SK-MEL-5 (cell line): ENCODE results near the gene OSGIN1. TPM values are rescaled to one million over a fixed set of nuclear protein-coding genes. Genes with fewer than 3 reads are reported as not detected.

ENCODE experiments used
- DNase-seq: peaks from one replicate; pipeline ENCODE4 v3.0.0-alpha.2; 2016; ENCODE audit warnings: low read depth, low spot score
- in situ Hi-C: cut with HindIII; loops from 2 replicates; pipeline ENCODE4 v1.10.0; 2016; ENCODE audit warnings: low sequenced_read_pairs, high pct_unique_total_duplicates, low pct_unique_long_range_greater_than_20kb
- total RNA-seq: library from RNA; depleted of rRNA; stranded (reverse); fragments of >200 nt; shearing (Covaris generic); gene quantifications from 2 replicates; pipeline ENCODE4 v1.2.3, GENCODE V29; 2014; rRNA removed

OSGIN1 gene
- total RNA-seq, 1 experiment from 2014 or later = 88.5 TPM

DNA sequence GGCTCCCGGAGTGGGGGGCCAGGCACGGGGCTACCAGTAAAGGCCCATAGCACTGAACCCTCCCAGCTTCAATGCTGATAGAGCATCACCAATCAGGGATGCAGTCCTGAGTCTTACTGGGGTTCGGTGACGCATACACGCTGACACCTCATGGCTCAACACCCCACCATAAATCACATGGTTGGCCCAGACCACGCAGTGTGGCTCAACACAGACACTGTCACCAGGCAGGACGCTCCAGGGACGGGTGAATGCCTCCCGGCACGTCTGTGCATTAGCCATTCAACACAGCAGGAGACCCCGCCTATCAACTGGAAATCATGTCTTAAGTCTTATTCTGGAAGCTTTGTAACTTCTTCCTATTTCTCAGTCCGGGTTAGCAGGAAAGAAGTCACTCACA is 50.0 kb downstream of the OSGIN1 start:
- no peak for DNase-seq
- in situ Hi-C loops = no loop called here

- in situ Hi-C loops = no loop called here
- no peak for DNase-seq
Observed at GRCh38 chr16:84004442-84004841, 51.4 kb downstream of the OSGIN1 start.

DNA sequence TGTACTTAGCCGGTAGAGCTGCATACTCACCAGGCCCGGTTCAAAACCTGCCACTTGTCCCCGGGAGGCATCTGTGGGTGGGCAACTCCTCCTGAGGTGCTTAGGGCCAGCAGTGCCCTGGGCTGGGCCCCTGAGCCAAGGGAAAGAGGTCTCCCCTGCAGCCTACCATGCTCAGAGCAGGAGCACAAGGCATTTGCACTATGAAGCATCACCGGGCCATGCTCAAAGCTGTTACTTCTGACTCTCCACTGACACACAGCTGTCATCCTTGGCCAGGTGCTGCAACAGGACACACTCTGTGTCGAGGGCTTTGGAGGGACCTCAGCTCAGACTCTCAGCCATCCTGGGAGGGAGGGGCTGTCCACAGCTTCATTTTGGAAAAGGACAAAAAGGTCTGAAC is 52.4 kb downstream of the OSGIN1 start:
- DNase-seq = no peak
- in situ Hi-C loops = no loop called here

- no peak for DNase-seq
- in situ Hi-C loops = no loop called here
Observed at GRCh38 chr16:84007520-84007919, 54.5 kb downstream of the OSGIN1 start.

- in situ Hi-C loops = no loop called here
- peak; percentile 22 for DNase-seq
Observed at GRCh38 chr16:84007965-84008364, 54.9 kb downstream of the OSGIN1 start.

GRCh38 chr16:84009282-84009681 is 56.2 kb downstream of the OSGIN1 start:
- in situ Hi-C loops = no loop called here

GRCh38 chr16:84013787-84014569 is 60.9 kb downstream of the OSGIN1 start:
- DNase-seq = peak; percentile 90
- in situ Hi-C loops = no loop called here

More at GRCh38 chr16:84009282-84009681, 56.2 kb downstream of the OSGIN1 start:
- DNase-seq = no peak

DNA sequence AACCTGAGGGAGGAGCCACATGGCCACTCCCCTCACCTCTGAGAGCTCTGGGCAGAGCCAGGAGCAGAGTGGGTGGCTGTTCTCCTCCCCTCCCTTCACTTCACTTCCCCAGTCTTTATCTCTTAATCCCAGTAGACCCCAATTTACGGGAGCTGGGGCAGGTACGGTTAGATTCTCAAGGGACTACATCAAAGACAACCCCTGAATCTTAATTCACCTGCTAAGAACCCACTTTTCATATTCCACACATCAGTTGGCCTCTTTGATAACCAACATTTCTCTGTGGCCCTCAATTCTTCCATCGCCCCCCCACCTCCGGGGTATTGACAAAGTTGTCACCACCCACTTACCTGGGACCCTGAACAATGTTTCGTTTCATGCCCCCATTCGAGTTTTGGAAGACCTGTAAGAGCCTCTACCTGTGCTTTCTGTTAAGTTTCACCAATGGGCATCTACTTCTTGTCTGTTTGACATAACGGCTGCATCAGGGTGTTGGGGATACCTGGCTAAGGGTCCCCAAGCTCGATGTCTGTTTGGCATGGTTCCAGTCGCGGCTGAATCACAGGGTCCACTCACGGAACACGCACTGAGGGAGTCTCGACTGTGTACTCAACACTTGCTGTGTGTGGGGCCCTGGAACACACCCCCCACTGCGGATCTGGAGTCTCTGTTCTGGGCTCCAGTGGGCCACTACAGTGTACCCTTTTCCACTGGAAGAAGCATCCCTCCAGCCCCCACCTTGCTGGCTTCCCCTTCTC is 61.7 kb downstream of the OSGIN1 start:
- in situ Hi-C loops = no loop called here
- no peak for DNase-seq

- in situ Hi-C loops = no loop called here
- no peak for DNase-seq
Observed at GRCh38 chr16:84015399-84015798, 62.4 kb downstream of the OSGIN1 start.

Other genes starting within 250 kb of the OSGIN1 start
- gene HSBP1, start 145.3 kb upstream of the OSGIN1 start, total RNA-seq = 223 and 240 TPM in 2 replicates
- gene MLYCD, start 54.1 kb upstream of the OSGIN1 start, total RNA-seq = 3.4 and 3.9 TPM in 2 replicates
- 0.43 TPM in 1 of 2 replicates, not detected in the other for gene NECAB2, start 15.0 kb downstream of the OSGIN1 start, total RNA-seq
- 9.0 and 11.7 TPM in 2 replicates for gene SLC38A8, start 89.6 kb downstream of the OSGIN1 start, total RNA-seq
- 48.7 and 52.3 TPM in 2 replicates for gene MBTPS1, start 163.7 kb downstream of the OSGIN1 start, total RNA-seq
- 41.1 and 42.0 TPM in 2 replicates for gene HSDL1, start 191.9 kb downstream of the OSGIN1 start, total RNA-seq
- gene DNAAF1, start 192.1 kb downstream of the OSGIN1 start, total RNA-seq = 0.16 and 0.63 TPM in 2 replicates
- gene TAF1C, start 233.8 kb downstream of the OSGIN1 start, total RNA-seq = 39.7 and 54.1 TPM in 2 replicates
- gene ADAD2, start 237.9 kb downstream of the OSGIN1 start, total RNA-seq = 0.11 and 0.21 TPM in 2 replicates